ENCODE data around the gene TDO2.

- TF ChIP-seq CTCF (conservative IDR thresholded peaks at IDR 0.05; ENCODE audit: low read depth, low read length) (no peak), EZH2 (IDR thresholded peaks at IDR 0.05; ENCODE audit: low read length, unreplicated experiment) (no peak)
These were observed 5.0 kb downstream of the TDO2 start for GRCh38 chr4:155908187-155909139.

Measured in PC-3 (cell line).